Ovary (tissue), 9 donors: ENCODE measurements around the gene MAN1A1. TPM values are rescaled to one million over a fixed set of nuclear protein-coding genes. Genes with fewer than 3 reads are reported as not detected.

ENCODE experiments used
- DNase-seq, 5 donors: peaks; one replicate each; pipeline ENCODE4 v3.0.0-alpha.2; 2019 to 2020
- H3K27ac ChIP-seq, 2 donors: fragments of 200-600 bp; one replicate each; pipeline versions ENCODE4 v1.5.1 to v1.8.0; 2019 to 2022
- H3K27me3 ChIP-seq: fragments of 200-600 bp; one replicate; pipeline ENCODE4 v1.8.0; 2022
- H3K36me3 ChIP-seq: fragments of 200-600 bp; sonication (generic); one replicate; pipeline ENCODE4 v1.5.1; 2019
- H3K4me1 ChIP-seq: one replicate; pipeline ENCODE4 v1.8.1; 2013; ENCODE audit warnings: mild to moderate bottlenecking, moderate library complexity; ENCODE audit not compliant: insufficient read depth
- H3K4me3 ChIP-seq: fragments of 200-600 bp; sonication (generic); one replicate; pipeline ENCODE4 v1.5.1; 2017
- H3K9me3 ChIP-seq, 2 donors: fragments of 200-600 bp in 1 of 2; sonication (generic) in 1 of 2; one replicate each; pipeline versions ENCODE4 v1.5.1 to v1.8.1; 2013 to 2019; ENCODE audit warnings: mild to moderate bottlenecking in 1 of 2, moderate library complexity in 1 of 2
- CTCF ChIP-seq, 3 donors: fragments of 450-650 bp in 2 of 3; fragments of 200-600 bp in 1 of 3; IDR thresholded peaks; one replicate each; pipeline versions ENCODE4 v1.5.1 to v1.8.0; 2016 to 2022; ENCODE audit warnings: antibody characterized with exemption in 3 of 3, mild to moderate bottlenecking in 1 of 3
- EP300 ChIP-seq: sonication (generic); formaldehyde crosslinking; IDR thresholded peaks from one replicate; pipeline ENCODE4 v1.6.1; 2017; ENCODE audit warnings: antibody characterized with exemption
- POLR2A ChIP-seq: fragments of 450-650 bp; IDR thresholded peaks from one replicate; pipeline ENCODE4 v1.6.1; 2017; ENCODE audit warnings: antibody characterized with exemption, mild to moderate bottlenecking, moderate library complexity
- WGBS, 3 donors: extraction: QIAGEN DNeasy Blood & Tissue Kit in 1 of 3; methylation state at CpG; one replicate each; pipeline versions ENCODE4 v1.1.5 to v1.1.7; 2013 to 2017; 5-methylcytosine and 5-hydroxymethylcytosine counted together
- intact Hi-C, 4 donors: fragments of 100-400 bp; cut with DNase I; formaldehyde crosslinking; loops; one replicate each; pipeline versions ENCODE4 v1.11.0 to v1.15.1; 2022 to 2023
- polyA plus RNA-seq, 2 donors: library from polyadenylated mRNA; stranded (reverse); fragments of 200-250 nt in 1 of 2; fragments of 350-450 nt in 1 of 2; fragmentation: Illumina TruSeq in 1 of 2; extraction: RNeasy Lipid Tissue Mini Kit (QIAGEN cat#74804) in 1 of 2; gene quantifications; one replicate each; pipeline ENCODE4 v1.2.3, GENCODE V29; 2013 to 2014
- total RNA-seq, 7 donors: library from RNA; depleted of rRNA in 2 of 7; stranded (reverse); fragments of >200 nt in 2 of 7; fragmentation: NEBNext Ultra II Directional in 3 of 7; extraction: Animal tissue kit (Norgen Biotek cat#: 25700) in 3 of 7; gene quantifications; one replicate each; pipeline versions ENCODE4 v1.1.0 to v1.2.4, GENCODE V29; 2016 to 2023
- donor health status: DM: no; HTN: no; CAD: no; lungs with moderate emphysema.
- donor health status: DM: no; HTN: no; CAD: no.
- donor health status: Bipolar disorder and iron deficiency.
- donor health status: DM: yes; HTN: yes; CAD: no.
- donor health status: DM: no; HTN: no; CAD: no.
- donor health status: DM: yes; HTN: yes; CAD: no.

The MAN1A1 gene
- total and polyA plus RNA-seq, 9 donors, result 22.1 to 49.6 (median 31.8) TPM

- H3K4me1 ChIP-seq, result no peaks in the 10 kb centered on the region
- no peaks in the 10 kb centered on the region for H3K27me3 ChIP-seq
- no peak for DNase-seq
- intact Hi-C loops, result no loop called here
- no peaks in the 10 kb centered on the region for H3K9me3 ChIP-seq
- 92 to 95% (median 94%) methylated on average over 8 of the region's 8 CpGs for WGBS, 3 donors
- no peak overlapping the region for H3K4me3 ChIP-seq
- TF ChIP-seq CTCF (IDR thresholded peaks at IDR 0.05) (no peak), EP300 (no peak), POLR2A (no peak)
- no peaks in the 10 kb centered on the region for H3K36me3 ChIP-seq
- H3K27ac ChIP-seq, result no peak overlapping the region
These were observed 39.0 kb downstream of the MAN1A1 start for GRCh38 chr6:119310486-119311036.

- intact Hi-C loops, result no loop called here
- no peaks in the 10 kb centered on the region for H3K4me1 ChIP-seq
- H3K36me3 ChIP-seq, result no peaks in the 10 kb centered on the region
- H3K27ac ChIP-seq, result no peak overlapping the region
- TF ChIP-seq EP300 (no peak), CTCF (IDR thresholded peaks at IDR 0.05) (no peak), POLR2A (no peak)
- H3K9me3 ChIP-seq, result no peaks in the 10 kb centered on the region
- H3K4me3 ChIP-seq, result no peak overlapping the region
- H3K27me3 ChIP-seq, result no peaks in the 10 kb centered on the region
- DNase-seq, result no peak
- 82 to 90% (median 88%) methylated on average over 4 of the region's 4 CpGs for WGBS, 3 donors
These were observed 40.4 kb downstream of the MAN1A1 start for GRCh38 chr6:119308991-119309657.

- WGBS, 3 donors, result 53 to 69% (median 55%) methylated on average over 2 of the region's 2 CpGs
- Histone ChIP-seq H3K4me1 (no peaks in the 10 kb centered on the region), H3K27ac (no peak overlapping the region), H3K4me3 (no peak overlapping the region), H3K36me3 (no peaks in the 10 kb centered on the region), H3K9me3 (no peaks in the 10 kb centered on the region), H3K27me3 (no peaks in the 10 kb centered on the region)
- TF ChIP-seq CTCF (IDR thresholded peaks at IDR 0.05) (no peak), POLR2A (no peak), EP300 (no peak)
- DNase-seq, result no peak
- intact Hi-C loops, result no loop called here
These were observed 41.5 kb downstream of the MAN1A1 start for GRCh38 chr6:119308048-119308570.

GRCh38 chr6:119307056-119307455 lies 42.5 kb downstream of the MAN1A1 start:
- intact Hi-C loops, result no loop called here
- Histone ChIP-seq H3K4me3 (no peak overlapping the region), H3K36me3 (no peaks in the 10 kb centered on the region), H3K9me3 (no peaks in the 10 kb centered on the region), H3K4me1 (no peaks in the 10 kb centered on the region), H3K27ac (no peak overlapping the region), H3K27me3 (no peaks in the 10 kb centered on the region)
- 75 to 92% (median 83%) methylated on average over 1 of the region's 1 CpG for WGBS, 3 donors
- TF ChIP-seq CTCF (IDR thresholded peaks at IDR 0.05) (no peak), EP300 (no peak), POLR2A (no peak)
- no peak for DNase-seq
